ENCODE data around the gene PES1.

DNA sequence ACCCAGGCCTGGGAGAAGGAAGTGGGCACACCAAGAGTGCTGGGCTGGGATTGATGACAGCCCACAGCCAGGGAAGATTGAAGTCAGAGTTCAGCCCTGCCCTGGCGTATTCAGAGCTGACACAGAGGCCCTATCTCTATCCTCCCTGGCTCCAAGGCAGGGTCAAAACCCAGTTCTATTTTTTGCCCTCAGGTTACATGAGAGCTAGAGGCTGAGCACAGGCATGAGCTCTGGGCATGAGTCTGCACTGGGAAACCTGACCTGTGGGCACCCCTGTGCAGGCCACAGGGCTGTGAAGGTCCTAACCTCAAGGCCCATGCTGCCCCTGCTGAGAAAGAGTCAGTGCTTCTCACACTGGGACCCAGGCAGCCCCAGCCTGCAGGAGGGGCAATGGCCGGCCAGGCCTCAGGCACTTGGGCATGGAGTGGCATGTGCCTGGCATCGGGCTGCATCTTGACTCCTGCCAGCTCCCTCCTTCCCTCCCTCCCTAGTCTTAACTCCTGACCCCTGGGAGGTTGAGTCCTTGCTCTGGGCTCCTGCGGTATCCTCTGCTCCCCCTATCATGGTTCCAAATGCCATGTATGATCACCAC is 49.2 kb upstream of the PES1 start:
- no peak for TF ChIP-seq POLR2A (IDR thresholded peaks at IDR 0.05)
- TF ChIP-seq, protein P1, sequence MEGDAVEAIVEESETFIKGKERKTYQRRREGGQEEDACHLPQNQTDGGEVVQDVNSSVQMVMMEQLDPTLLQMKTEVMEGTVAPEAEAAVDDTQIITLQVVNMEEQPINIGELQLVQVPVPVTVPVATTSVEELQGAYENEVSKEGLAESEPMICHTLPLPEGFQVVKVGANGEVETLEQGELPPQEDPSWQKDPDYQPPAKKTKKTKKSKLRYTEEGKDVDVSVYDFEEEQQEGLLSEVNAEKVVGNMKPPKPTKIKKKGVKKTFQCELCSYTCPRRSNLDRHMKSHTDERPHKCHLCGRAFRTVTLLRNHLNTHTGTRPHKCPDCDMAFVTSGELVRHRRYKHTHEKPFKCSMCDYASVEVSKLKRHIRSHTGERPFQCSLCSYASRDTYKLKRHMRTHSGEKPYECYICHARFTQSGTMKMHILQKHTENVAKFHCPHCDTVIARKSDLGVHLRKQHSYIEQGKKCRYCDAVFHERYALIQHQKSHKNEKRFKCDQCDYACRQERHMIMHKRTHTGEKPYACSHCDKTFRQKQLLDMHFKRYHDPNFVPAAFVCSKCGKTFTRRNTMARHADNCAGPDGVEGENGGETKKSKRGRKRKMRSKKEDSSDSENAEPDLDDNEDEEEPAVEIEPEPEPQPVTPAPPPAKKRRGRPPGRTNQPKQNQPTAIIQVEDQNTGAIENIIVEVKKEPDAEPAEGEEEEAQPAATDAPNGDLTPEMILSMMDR (IDR thresholded peaks at IDR 0.05): no peak

All from vagina (tissue), 2 donors.